Activated CD4-positive, alpha-beta T cell treated with anti-CD3 and anti-CD28 coated beads, Interleukin-2, Interleukin-6, amounts not matched to agents 100 ng/mL and 50 ng/mL, durations not matched to agents 16 hours and 8 hours (primary cell): ENCODE results near the gene ATP6V0E1.
A peak's percentile ranks its signal among the peaks of the same experiment; 100 is the strongest.
"Not testable (repeated sequence)": the region's sequence is repeated elsewhere in the genome, so short reads cannot be mapped to it uniquely, and the experiment has no call there.

Source experiments
- DNase-seq: peaks from one replicate; pipeline ENCODE4 v3.0.0-alpha.2; 2020

ATP6V0E1 gene

GRCh38 chr5:173010021-173010420, 26.4 kb downstream of the ATP6V0E1 start:
- DNase-seq = no peak

DNA sequence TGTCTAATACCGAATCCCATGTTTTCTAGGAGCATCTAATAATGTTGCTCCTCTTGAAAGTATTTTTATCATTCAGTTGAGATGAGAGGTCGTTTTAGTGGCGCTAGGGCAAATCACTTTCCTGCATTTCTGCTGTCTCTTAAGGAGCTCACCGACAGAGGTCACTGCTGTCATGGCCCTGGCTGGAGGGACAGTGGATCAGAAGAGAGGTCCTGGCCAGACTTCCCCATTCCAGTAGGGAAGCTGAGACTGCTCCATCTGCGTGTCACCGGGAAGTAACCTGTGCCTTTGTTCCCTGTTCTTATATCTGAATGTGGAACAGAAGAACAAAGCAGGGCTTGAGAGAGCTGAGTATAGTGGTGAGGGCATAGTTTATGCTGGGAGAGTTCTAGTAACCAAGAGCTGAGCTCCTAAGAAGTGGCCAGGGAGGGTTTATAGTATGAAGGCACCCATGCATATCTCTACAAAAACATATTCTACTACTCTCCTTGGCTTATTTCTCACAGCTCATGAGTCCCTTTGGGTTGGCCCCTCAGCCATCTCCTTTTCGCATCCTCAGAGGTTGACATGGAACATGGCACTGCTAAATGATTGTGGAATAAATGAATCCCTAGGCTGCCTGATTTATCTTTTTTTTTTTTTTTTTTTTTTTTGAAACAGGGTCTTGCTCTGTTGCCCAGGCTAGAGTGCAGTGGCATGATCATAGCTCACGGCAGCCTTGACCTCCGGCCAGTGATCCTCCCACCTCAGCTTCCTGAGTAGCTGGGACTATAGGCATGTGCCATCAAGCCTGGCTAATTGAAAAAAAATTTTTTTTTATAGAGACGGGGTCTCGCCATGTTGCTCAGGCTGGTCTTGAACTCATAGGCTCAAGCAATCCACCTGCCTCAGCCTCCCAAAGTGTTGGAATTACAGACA, 27.2 kb downstream of the ATP6V0E1 start:
- no peak for DNase-seq

DNA sequence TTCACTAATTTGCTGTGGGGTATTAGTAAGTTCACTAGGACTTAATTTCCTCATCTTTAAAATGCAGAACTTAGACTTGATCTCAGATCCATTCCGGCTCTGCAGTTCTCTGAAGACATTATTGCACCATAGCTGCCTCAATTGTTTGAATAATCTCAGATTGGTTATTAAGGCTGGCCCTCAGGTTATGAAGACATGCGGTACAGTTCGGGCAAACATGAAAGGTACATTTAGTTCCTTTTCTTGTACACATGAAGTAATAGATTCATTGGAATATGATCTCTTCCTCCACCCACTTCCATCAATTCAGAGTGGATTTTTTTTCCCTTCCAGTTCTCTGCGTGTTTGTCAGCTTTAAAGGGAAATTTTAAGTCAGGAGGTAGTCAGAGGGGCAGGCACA, 28.0 kb downstream of the ATP6V0E1 start:
- DNase-seq = no peak

- no peak for DNase-seq
Observed at GRCh38 chr5:173012882-173013281, 29.3 kb downstream of the ATP6V0E1 start.

- no peak for DNase-seq
Observed at GRCh38 chr5:173014671-173015070, 31.1 kb downstream of the ATP6V0E1 start.

- no peak for DNase-seq
Observed at GRCh38 chr5:173015192-173015591, 31.6 kb downstream of the ATP6V0E1 start.

GRCh38 chr5:173015598-173016455, 32.3 kb downstream of the ATP6V0E1 start:
- DNase-seq = no peak

DNA sequence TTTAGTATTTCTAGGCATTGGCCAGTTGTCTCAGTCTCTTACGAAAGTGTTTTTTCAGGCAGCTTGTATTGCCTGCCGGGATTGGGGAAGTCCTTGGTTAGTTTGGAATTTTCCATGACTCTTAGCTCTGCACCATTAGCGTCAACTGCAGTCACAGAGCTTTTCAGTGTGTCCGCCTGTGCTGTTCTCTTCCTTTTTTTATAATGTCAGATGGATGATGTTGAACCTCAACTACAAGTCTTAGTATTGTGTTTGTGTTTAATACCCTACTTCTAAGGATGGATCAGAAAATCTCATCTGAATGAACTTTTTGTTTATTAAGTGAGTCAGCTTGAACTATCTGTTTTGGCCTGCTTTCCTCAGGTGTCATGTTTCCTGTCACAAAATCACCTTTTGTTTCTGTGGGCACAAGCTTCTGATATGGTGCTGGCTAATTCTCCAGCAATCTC, 33.1 kb downstream of the ATP6V0E1 start:
- no peak for DNase-seq

GRCh38 chr5:173017087-173017486, 33.5 kb downstream of the ATP6V0E1 start:
- not testable (repeated sequence) for DNase-seq

DNA sequence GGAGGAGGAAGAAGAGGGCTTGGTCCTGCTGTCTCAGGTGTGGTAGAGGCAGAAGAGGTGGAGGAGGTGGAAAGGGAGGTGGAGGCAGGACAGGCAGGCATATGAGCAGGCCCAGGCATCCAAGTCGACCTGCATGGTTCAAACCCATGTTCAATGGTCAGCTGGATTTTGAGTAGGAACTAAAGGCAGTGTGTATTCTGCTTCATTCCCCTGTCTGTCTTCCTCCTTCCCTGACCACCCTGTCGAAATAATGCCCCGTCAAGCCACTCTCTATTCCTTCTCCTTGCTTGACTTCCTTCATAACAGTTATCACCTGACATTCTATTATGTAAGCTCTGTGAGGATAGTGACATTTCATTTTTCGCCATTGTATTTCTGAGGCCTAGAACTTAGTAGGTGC, 34.8 kb downstream of the ATP6V0E1 start:
- no peak for DNase-seq

- no peak for DNase-seq
Observed at GRCh38 chr5:173020154-173020581, 36.6 kb downstream of the ATP6V0E1 start.

- DNase-seq = no peak
Observed at GRCh38 chr5:173020643-173021042, 37.1 kb downstream of the ATP6V0E1 start.

- DNase-seq = no peak
Observed at GRCh38 chr5:173025651-173026050, 42.1 kb downstream of the ATP6V0E1 start.

DNA sequence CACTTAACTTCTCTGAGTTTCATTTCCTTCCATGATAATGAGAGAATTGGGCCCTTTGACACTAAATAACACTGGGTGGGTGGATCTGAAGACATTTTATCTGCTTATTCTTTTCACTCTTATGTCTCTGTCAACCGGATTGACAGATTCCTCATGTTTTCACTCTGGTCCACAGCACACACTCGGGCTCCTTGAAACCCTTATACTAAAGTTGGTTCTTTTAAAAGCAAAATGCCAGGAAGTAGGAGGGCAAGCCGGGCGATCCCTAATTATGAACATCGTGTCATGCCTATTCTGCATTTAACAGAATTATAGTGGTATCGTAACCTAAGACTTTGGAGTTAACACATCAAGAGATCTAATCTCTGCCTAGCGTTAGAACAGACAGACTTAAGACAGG, 44.3 kb downstream of the ATP6V0E1 start:
- no peak for DNase-seq

- no peak for DNase-seq
Observed at GRCh38 chr5:173028811-173029327, 45.3 kb downstream of the ATP6V0E1 start.

GRCh38 chr5:173029499-173029921, 45.9 kb downstream of the ATP6V0E1 start:
- DNase-seq = no peak

- DNase-seq = not testable (repeated sequence)
Observed at GRCh38 chr5:173032096-173032495, 48.5 kb downstream of the ATP6V0E1 start.

- no peak for DNase-seq
Observed at GRCh38 chr5:173032730-173033129, 49.2 kb downstream of the ATP6V0E1 start.

- DNase-seq = no peak
Observed at GRCh38 chr5:173033923-173034322, 50.4 kb downstream of the ATP6V0E1 start.

GRCh38 chr5:173035904-173036707, 52.5 kb downstream of the ATP6V0E1 start:
- DNase-seq = peak; percentile 61

DNA sequence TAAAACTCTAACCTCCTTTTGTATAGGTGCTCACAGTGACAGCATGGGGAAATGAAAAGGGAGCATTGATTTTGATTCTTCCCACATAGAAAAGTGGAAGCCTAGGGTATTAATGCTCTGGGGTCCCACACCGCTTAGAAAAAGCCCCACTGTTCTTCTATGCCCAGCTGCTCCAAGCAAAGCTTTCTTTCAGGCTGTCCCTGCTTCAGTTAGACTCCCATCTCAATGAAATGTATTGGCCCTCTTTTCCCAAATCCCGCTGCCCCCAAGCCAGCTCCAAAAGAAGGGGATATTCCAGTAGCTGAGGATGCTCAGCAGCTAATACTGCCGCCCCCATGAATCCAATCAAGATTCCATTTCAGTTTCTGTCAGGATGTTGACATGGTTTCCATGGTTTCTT, 55.6 kb downstream of the ATP6V0E1 start:
- DNase-seq = no peak

- DNase-seq = no peak
Observed at GRCh38 chr5:173039964-173040363, 56.4 kb downstream of the ATP6V0E1 start.
